A549 (cell line): ENCODE results near the gene ERBB2. TPM values are rescaled to one million over a fixed set of nuclear protein-coding genes. Genes with fewer than 3 reads are reported as not detected.

Experiments
- ATAC-seq, 2 experiments: fragments of 200-7000 bp in 1 of 2; fragments of >200 bp in 1 of 2; cut with Nextera tagmentation in 1 of 2; cut with Tn5 transposase in 1 of 2; 3 replicates each; pipeline versions ENCODE4 v1.8.0 to v1.9.1; 2018 to 2020; ENCODE audit warnings: mild to moderate bottlenecking in 1 of 2, moderate library complexity in 1 of 2
- CTCF ChIA-PET: fragments of 300-600 bp; sonication (Branson Sonifier 250); formaldehyde crosslinking; extraction: SDS; loops from one replicate; lab custom pipeline; 2021; ENCODE audit warnings: antibody characterized with exemption, inconsistent platforms; lab: Yijun Ruan, JAX
- POLR2A ChIA-PET: fragments of 350-600 bp; formaldehyde crosslinking; extraction: SDS; loops from one replicate; lab custom pipeline; 2021; ENCODE audit warnings: antibody characterized with exemption, inconsistent platforms; lab: Yijun Ruan, JAX
- DNase-seq, 2 experiments: peaks; one replicate each; pipeline versions ENCODE4 v3.0.0 to v3.0.0-alpha.2; 2011 to 2016; ENCODE audit warnings: low read depth in 1 of 2, low spot score in 1 of 2
- FAIRE-seq: peaks from 2 replicates; lab custom pipeline; 2011; peaks lifted over from hg19 to GRCh38; lab: Jason Lieb, UNC
- H3K27ac ChIP-seq, 2 experiments: fragments of >200 bp; sonication (Bioruptor Twin); formaldehyde crosslinking; 3 replicates each; pipeline ENCODE4 v1.5.1; 2016 to 2017
- H3K4me1 ChIP-seq: fragments of >200 bp; sonication (Bioruptor Twin); formaldehyde crosslinking; 3 replicates; pipeline ENCODE4 v1.6.1; 2016
- H3K4me2 ChIP-seq: fragments of >200 bp; sonication (Bioruptor Twin); formaldehyde crosslinking; 3 replicates; pipeline ENCODE4 v1.6.1; 2016
- H3K4me3 ChIP-seq: fragments of >200 bp; sonication (Bioruptor Twin); formaldehyde crosslinking; 3 replicates; pipeline ENCODE4 v1.5.1; 2016
- H3K9me3 ChIP-seq: fragments of >200 bp; sonication (Bioruptor Twin); formaldehyde crosslinking; 3 replicates; pipeline ENCODE4 v1.6.1; 2016
- CBX2 ChIP-seq: fragments of 200-600 bp; sonication (generic); IDR thresholded peaks from 2 replicates; pipeline ENCODE4 v1.6.1; 2016; ENCODE audit warnings: low read depth, mild to moderate bottlenecking, borderline replicate concordance
- CBX8 ChIP-seq: fragments of 200-600 bp; sonication (generic); IDR thresholded peaks from 2 replicates; pipeline ENCODE4 v1.6.1; 2016
- FOSL2 ChIP-seq, 2 experiments: fragments of 450-650 bp in 1 of 2; fragments of >200 bp in 1 of 2; sonication (Bioruptor Twin) in 1 of 2; formaldehyde crosslinking; IDR thresholded peaks; 2 replicates each; pipeline versions ENCODE4 v1.5.0 to v1.6.1; 2016 to 2020; ENCODE audit warnings: mild to moderate bottlenecking in 1 of 2, moderate library complexity in 1 of 2
- GATA3 ChIP-seq: IDR thresholded peaks from 2 replicates; pipeline ENCODE4 v1.6.1; 2012; ENCODE audit warnings: borderline replicate concordance
- HDAC2 ChIP-seq: fragments of 200-600 bp; sonication (generic); IDR thresholded peaks from 2 replicates; pipeline ENCODE4 v1.6.1; 2016
- HOXB5 ChIP-seq: fragments of 250-450 bp; sonication (Bioruptor Pico); IDR thresholded peaks from 2 replicates; pipeline ENCODE4 v1.5.0; 2020; ENCODE audit warnings: mild to moderate bottlenecking, moderate library complexity
- JUN ChIP-seq, 2 experiments: fragments of >200 bp; sonication (Bioruptor Twin); formaldehyde crosslinking; IDR thresholded peaks; 2 replicates in 1 of 2; 3 replicates in 1 of 2; pipeline ENCODE4 v1.6.1; 2016 to 2017
- KDM5A ChIP-seq: fragments of 200-600 bp; sonication (generic); IDR thresholded peaks from 2 replicates; pipeline ENCODE4 v1.6.1; 2016; ENCODE audit warnings: antibody characterized with exemption, mild to moderate bottlenecking
- NFE2L2 ChIP-seq: fragments of 150-350 bp; conservative IDR thresholded peaks from 2 replicates; pipeline ENCODE4 v1.6.1; 2014; ENCODE audit warnings: low read length
- NPAS2 ChIP-seq: fragments of 250-450 bp; sonication (Bioruptor Pico); IDR thresholded peaks from 2 replicates; pipeline ENCODE4 v1.8.0; 2022; ENCODE audit warnings: mild to moderate bottlenecking, moderate library complexity, borderline replicate concordance
- POLR2AphosphoS2 ChIP-seq: conservative IDR thresholded peaks from 2 replicates; pipeline ENCODE4 v1.6.1; 2012; ENCODE audit warnings: low read length, improper control_type of control experiment, inconsistent platforms
- RCOR1 ChIP-seq: fragments of 150-350 bp; IDR thresholded peaks from 2 replicates; pipeline ENCODE4 v1.6.1; 2014; ENCODE audit warnings: antibody characterized with exemption, low read length, low read depth
- TP53 ChIP-seq: fragments of 250-450 bp; sonication (Bioruptor Pico); IDR thresholded peaks from 2 replicates; pipeline ENCODE4 v1.5.0; 2021; ENCODE audit warnings: mild to moderate bottlenecking, moderate library complexity
- WGBS: methylation state at CpG from one replicate; pipeline ENCODE4 v1.1.6; 2017; ENCODE audit errors: missing lambda C conversion rate; 5-methylcytosine and 5-hydroxymethylcytosine counted together
- polyA plus RNA-seq, 4 experiments: library from polyadenylated mRNA; depleted of rRNA in 3 of 4; stranded (reverse); fragments of >200 nt; fragmentation: RNase III in 1 of 4; extraction: RNeasy Plus Mini Kit Qiagen cat#74134 plus additional on column Dnase treatment in 1 of 4; gene quantifications; 2 replicates in 3 of 4; 3 replicates in 1 of 4; pipeline ENCODE4 v1.2.3, GENCODE V29; 2011 to 2017
- TF ChIP-seq, protein P1 (sequence below): IDR thresholded peaks from 2 replicates; pipeline ENCODE4 v1.6.1; 2012
- TF ChIP-seq, protein P2 (sequence below): fragments of >200 bp; sonication (Bioruptor Twin); formaldehyde crosslinking; IDR thresholded peaks from 2 replicates; pipeline ENCODE4 v1.6.1; 2016
- TF ChIP-seq, protein P3 (sequence below): fragments of 250-450 bp; sonication (Bioruptor Pico); IDR thresholded peaks from 2 replicates; pipeline ENCODE4 v1.5.0; 2020; ENCODE audit warnings: low read depth, mild to moderate bottlenecking, moderate library complexity
- TF ChIP-seq, protein P4 (sequence below): IDR thresholded peaks from 2 replicates; pipeline ENCODE4 v1.6.1; 2012; ENCODE audit warnings: low read depth, borderline replicate concordance
- TF ChIP-seq, protein P5 (sequence below): IDR thresholded peaks from 2 replicates; pipeline ENCODE4 v1.6.1; 2012
- TF ChIP-seq, protein P6 (sequence below): fragments of >200 bp; sonication (Bioruptor Twin); formaldehyde crosslinking; IDR thresholded peaks from 3 replicates; pipeline ENCODE4 v1.6.1; 2016

Gene ERBB2
- polyA plus RNA-seq, 2 of the 4 experiments (the other 2 are of a cell fraction) = 22.4 to 32.0 TPM

DNA sequence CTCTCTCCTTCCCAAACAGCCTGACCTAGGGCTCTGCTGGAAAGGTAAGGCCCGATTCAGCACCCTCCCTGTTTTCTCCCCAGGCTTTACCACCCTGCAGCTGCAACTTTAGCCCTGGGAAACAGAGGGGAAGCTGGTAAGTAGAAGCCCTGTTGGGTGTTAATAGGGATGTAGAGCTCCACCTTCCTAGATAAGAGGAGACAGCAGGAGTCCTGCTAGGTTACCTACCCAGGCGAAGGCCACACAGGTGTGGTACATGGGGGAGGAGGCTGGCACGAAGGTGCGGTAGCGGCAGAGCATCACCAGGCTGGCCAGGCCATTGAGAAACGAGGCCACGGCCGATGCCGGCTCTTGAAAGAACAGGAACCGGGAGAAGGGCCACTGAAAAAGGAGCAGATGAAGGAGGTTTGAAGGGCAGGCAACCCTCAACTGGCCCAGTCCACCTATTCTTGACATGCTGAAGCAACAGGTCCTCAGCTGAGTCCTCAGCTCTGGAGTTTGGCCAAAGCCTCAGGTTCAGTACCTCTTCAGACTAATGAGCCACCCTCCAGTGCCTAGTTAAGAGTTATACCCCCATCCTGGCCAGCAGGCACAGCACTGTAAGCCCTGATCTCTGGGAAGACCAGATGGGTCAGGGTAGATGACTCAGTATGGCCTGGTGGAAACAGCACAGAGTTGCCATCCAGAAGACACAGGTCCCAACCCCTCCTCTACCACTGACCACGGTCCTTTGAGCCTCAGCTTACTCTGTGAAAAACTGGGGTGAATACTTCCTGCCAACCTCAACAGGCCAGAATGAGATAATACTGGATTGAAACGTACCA, 15.3 kb upstream of the ERBB2 start:
- Histone ChIP-seq H3K27ac (no peak overlapping the region), H3K4me3 (no peak overlapping the region), H3K4me1 (peaks cover 7% of the 10 kb centered on the region), H3K9me3 (no peaks in the 10 kb centered on the region), H3K4me2 (no peak overlapping the region)
- ATAC-seq (no peak), FAIRE-seq (no peak), DNase-seq (no peak)
- 85% methylated on average over 12 of the region's 12 CpGs for WGBS
- TF ChIP-seq, protein P1, sequence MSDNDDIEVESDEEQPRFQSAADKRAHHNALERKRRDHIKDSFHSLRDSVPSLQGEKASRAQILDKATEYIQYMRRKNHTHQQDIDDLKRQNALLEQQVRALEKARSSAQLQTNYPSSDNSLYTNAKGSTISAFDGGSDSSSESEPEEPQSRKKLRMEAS = no peak
- TF ChIP-seq, protein P2, sequence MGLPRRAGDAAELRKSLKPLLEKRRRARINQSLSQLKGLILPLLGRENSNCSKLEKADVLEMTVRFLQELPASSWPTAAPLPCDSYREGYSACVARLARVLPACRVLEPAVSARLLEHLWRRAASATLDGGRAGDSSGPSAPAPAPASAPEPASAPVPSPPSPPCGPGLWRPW = no peak
- no peak for TF ChIP-seq CBX2
- TF ChIP-seq FOSL2 (IDR thresholded peaks at IDR 0.05) = no peak
- no peak for TF ChIP-seq FOSL2 (CRISPR knock-in tag; IDR thresholded peaks at IDR 0.05)
- TF ChIP-seq, protein P3, sequence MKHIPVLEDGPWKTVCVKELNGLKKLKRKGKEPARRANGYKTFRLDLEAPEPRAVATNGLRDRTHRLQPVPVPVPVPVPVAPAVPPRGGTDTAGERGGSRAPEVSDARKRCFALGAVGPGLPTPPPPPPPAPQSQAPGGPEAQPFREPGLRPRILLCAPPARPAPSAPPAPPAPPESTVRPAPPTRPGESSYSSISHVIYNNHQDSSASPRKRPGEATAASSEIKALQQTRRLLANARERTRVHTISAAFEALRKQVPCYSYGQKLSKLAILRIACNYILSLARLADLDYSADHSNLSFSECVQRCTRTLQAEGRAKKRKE (CRISPR knock-in tag) = no peak
- TF ChIP-seq CBX8 = no peak
- no peak for TF ChIP-seq NFE2L2
- TF ChIP-seq NPAS2 (CRISPR knock-in tag) = no peak
- TF ChIP-seq, protein P4, sequence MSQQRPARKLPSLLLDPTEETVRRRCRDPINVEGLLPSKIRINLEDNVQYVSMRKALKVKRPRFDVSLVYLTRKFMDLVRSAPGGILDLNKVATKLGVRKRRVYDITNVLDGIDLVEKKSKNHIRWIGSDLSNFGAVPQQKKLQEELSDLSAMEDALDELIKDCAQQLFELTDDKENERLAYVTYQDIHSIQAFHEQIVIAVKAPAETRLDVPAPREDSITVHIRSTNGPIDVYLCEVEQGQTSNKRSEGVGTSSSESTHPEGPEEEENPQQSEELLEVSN = no peak
- no peak for TF ChIP-seq TP53 (CRISPR knock-in tag)
- no peak for TF ChIP-seq JUN (IDR thresholded peaks at IDR 0.05)
- TF ChIP-seq, protein P5, sequence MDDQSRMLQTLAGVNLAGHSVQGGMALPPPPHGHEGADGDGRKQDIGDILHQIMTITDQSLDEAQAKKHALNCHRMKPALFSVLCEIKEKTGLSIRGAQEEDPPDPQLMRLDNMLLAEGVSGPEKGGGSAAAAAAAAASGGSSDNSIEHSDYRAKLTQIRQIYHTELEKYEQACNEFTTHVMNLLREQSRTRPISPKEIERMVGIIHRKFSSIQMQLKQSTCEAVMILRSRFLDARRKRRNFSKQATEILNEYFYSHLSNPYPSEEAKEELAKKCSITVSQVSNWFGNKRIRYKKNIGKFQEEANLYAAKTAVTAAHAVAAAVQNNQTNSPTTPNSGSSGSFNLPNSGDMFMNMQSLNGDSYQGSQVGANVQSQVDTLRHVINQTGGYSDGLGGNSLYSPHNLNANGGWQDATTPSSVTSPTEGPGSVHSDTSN = no peak
- TF ChIP-seq HDAC2 = no peak
- no peak for TF ChIP-seq RCOR1
- ChIA-PET CTCF (interaction anchor here (0.6 to 50.7 kb wide), 9 partner anchors 12 to 681 kb away, joined by 3 to 1391 read pairs (median 4); partner anchors contain the start of genes MIEN1, PNMT, PPP1R1B and STARD3), POLR2A (no interaction called here)

DNA sequence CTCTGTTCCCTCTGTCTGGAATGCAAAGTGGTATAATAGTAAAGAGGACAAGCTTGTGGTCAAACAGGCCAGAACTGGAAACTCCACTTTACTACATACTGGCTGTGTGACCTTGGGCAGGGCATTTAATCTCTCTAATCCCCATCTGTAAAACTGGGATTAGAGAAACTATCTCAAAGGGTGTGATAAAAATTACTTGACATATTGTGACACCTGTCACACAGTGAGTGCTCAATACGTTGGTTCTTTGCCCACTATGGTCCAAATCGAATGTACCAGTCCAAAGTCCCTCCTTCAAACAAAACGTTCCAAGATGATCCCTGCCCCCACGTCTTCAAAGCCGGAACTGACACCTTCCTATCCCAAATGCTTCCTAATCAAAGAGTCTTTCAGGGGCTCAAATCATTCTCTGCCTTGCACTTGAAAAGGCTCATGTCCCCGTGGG, 12.7 kb upstream of the ERBB2 start:
- Histone ChIP-seq H3K9me3 (no peaks in the 10 kb centered on the region), H3K4me1 (peaks cover 7% of the 10 kb centered on the region)
- no peak for ATAC-seq
- DNase-seq = no peak
- FAIRE-seq = no peak
- TF ChIP-seq RCOR1 (no peak), NPAS2 (CRISPR knock-in tag) (no peak), POLR2AphosphoS2 (no peak), HDAC2 (no peak), HOXB5 (CRISPR knock-in tag) (no peak), GATA3 (0 out of 2 replicates have a peak, but pooled peaks have one; percentile 3), KDM5A (no peak)
- TF ChIP-seq, protein P6, sequence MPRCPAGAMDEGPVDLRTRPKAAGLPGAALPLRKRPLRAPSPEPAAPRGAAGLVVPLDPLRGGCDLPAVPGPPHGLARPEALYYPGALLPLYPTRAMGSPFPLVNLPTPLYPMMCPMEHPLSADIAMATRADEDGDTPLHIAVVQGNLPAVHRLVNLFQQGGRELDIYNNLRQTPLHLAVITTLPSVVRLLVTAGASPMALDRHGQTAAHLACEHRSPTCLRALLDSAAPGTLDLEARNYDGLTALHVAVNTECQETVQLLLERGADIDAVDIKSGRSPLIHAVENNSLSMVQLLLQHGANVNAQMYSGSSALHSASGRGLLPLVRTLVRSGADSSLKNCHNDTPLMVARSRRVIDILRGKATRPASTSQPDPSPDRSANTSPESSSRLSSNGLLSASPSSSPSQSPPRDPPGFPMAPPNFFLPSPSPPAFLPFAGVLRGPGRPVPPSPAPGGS = no peak
- TF ChIP-seq, all 56 proteins: peak for 1
- ChIA-PET CTCF (interaction anchor here (0.6 to 50.7 kb wide), 8 partner anchors 8 to 473 kb away, joined by 3 to 1391 read pairs (median 4); partner anchors contain the start of genes MIEN1, PNMT, PPP1R1B and STARD3), POLR2A (interaction anchor here (0.7 to 2.9 kb wide), 6 partner anchors 8 to 44 kb away, joined by 3 to 60 read pairs (median 5); partner anchors contain the start of genes ERBB2 and MIEN1)
- 32% methylated on average over 6 of the region's 6 CpGs for WGBS
- peak overlapping the region; percentile 61 for H3K4me3 ChIP-seq
- peak overlapping the region; percentile 80 to 92 for H3K27ac ChIP-seq
- H3K4me2 ChIP-seq = peak overlapping the region; percentile 87
